Amygdala (tissue), 56 donors: Measurements from ENCODE around the gene ACTN2.

Experiments
- DNase-seq, 56 donors: peaks; one replicate each; lab custom pipeline; 2025; lab: John Stamatoyannopoulos, UW

Gene ACTN2

DNA sequence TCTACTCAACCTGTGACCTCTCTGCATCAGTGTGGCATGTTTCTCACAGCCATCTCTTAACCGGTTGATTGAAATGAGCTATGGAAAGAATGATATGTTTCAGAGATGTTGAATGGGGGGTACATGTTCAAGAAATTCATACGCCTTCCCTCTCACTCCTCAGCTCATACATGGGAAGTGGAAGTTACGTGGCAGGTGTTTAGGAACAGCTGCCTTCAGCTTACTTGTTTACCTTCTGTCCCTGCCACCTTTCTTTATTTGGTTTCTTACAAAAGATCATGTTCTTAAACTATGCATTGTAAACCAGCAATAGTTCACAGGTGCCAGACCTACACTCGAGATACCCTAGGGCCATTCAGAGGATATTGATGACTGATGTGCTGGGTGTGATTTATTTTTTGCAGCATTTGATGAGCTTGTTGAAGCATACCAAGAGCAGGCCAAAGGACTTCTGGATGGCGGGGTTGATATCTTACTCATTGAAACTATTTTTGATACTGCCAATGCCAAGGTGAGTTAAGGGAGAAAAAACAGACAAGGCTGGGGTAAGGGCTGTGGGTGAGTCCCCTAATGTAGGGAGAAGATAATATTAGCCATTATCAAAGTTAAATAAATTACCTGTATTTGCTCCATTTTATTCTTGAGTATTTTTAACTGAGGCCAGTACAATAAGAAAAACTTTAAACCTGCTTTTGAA lies 126.2 kb downstream of the ACTN2 start:
- DNase-seq = no peak
